HepG2 (cell line): Measurements from ENCODE around the gene CCDC88B. TPM values are rescaled to one million over a fixed set of nuclear protein-coding genes. Genes with fewer than 3 reads are reported as not detected.
A peak's percentile ranks its signal among the peaks of the same experiment; 100 is the strongest.

Experiments used
- ARID2 ChIP-seq: sonication (generic); formaldehyde crosslinking; IDR thresholded peaks from 2 replicates; pipeline ENCODE4 v1.8.1; 2022; ENCODE audit warnings: mild to moderate bottlenecking, missing genetic modification reagents, borderline replicate concordance
- GMEB1 ChIP-seq: sonication (generic); formaldehyde crosslinking; IDR thresholded peaks from 2 replicates; pipeline ENCODE4 v1.5.1; 2020; ENCODE audit warnings: missing genetic modification reagents, mild to moderate bottlenecking, borderline replicate concordance
- HMG20A ChIP-seq: IDR thresholded peaks from 2 replicates; pipeline ENCODE4 v1.6.1; 2016; ENCODE audit warnings: borderline replicate concordance
- HMGA1 ChIP-seq: sonication (generic); formaldehyde crosslinking; conservative IDR thresholded peaks from 2 replicates; pipeline ENCODE4 v1.4.0; 2020; ENCODE audit warnings: missing genetic modification reagents
- HMGXB4 ChIP-seq, 2 experiments: sonication (generic) in 1 of 2; formaldehyde crosslinking in 1 of 2; IDR thresholded peaks; 2 replicates each; pipeline versions ENCODE4 v1.4.0 to v1.6.1; 2018 to 2020; ENCODE audit warnings: missing genetic modification reagents in 2 of 2, borderline replicate concordance in 1 of 2, low read depth in 1 of 2, mild to moderate bottlenecking in 1 of 2, missing biosample characterization in 1 of 2
- HNRNPH1 ChIP-seq: fragments of 200-400 bp; formaldehyde crosslinking; optimal IDR thresholded peaks from 2 replicates; pipeline ENCODE3; 2017; ENCODE audit warnings: mild to moderate bottlenecking, low read depth, low read length
- IKZF5 ChIP-seq: IDR thresholded peaks from 2 replicates; pipeline ENCODE4 v1.6.1; 2018; ENCODE audit warnings: missing genetic modification reagents, mild to moderate bottlenecking, missing compliant biosample characterization
- JUN ChIP-seq: sonication (generic); formaldehyde crosslinking; IDR thresholded peaks from 2 replicates; pipeline ENCODE4 v1.4.0; 2020; ENCODE audit warnings: mild to moderate bottlenecking, missing genetic modification reagents
- PHF8 ChIP-seq: sonication (generic); formaldehyde crosslinking; IDR thresholded peaks from 2 replicates; pipeline ENCODE4 v1.5.0; 2020; ENCODE audit warnings: missing genetic modification reagents
- RELA ChIP-seq: sonication (generic); formaldehyde crosslinking; IDR thresholded peaks from 2 replicates; pipeline ENCODE4 v1.4.0; 2020; ENCODE audit warnings: missing genetic modification reagents
- SNAPC2 ChIP-seq: sonication (generic); formaldehyde crosslinking; IDR thresholded peaks from 2 replicates; pipeline ENCODE4 v1.8.1; 2022; ENCODE audit warnings: mild to moderate bottlenecking, missing genetic modification reagents
- TOPORS ChIP-seq: sonication (generic); formaldehyde crosslinking; IDR thresholded peaks from 2 replicates; pipeline ENCODE4 v1.8.0; 2023; ENCODE audit warnings: mild to moderate bottlenecking, missing genetic modification reagents
- ZNF607 ChIP-seq: sonication (generic); formaldehyde crosslinking; IDR thresholded peaks from 2 replicates; pipeline ENCODE4 v1.5.1; 2020; ENCODE audit warnings: missing genetic modification reagents, mild to moderate bottlenecking, borderline replicate concordance
- ZNF615 ChIP-seq: sonication (generic); formaldehyde crosslinking; IDR thresholded peaks from 2 replicates; pipeline ENCODE4 v1.5.0; 2020; ENCODE audit warnings: mild to moderate bottlenecking, missing genetic modification reagents, borderline replicate concordance
- ZNF674 ChIP-seq: sonication (generic); formaldehyde crosslinking; IDR thresholded peaks from 2 replicates; pipeline ENCODE4 v1.5.0; 2020; ENCODE audit warnings: low read depth, mild to moderate bottlenecking, missing genetic modification reagents
- ZNF703 ChIP-seq: sonication (generic); formaldehyde crosslinking; IDR thresholded peaks from 2 replicates; pipeline ENCODE4 v1.5.1; 2020; ENCODE audit warnings: missing genetic modification reagents, mild to moderate bottlenecking, moderate library complexity, borderline replicate concordance
- ZNF710 ChIP-seq: sonication (generic); formaldehyde crosslinking; IDR thresholded peaks from 2 replicates; pipeline ENCODE4 v1.5.0; 2020; ENCODE audit warnings: mild to moderate bottlenecking, missing genetic modification reagents, borderline replicate concordance
- ZNF788 ChIP-seq: sonication (generic); formaldehyde crosslinking; IDR thresholded peaks from 2 replicates; pipeline ENCODE4 v1.5.0; 2020; ENCODE audit warnings: mild to moderate bottlenecking, missing genetic modification reagents, borderline replicate concordance
- polyA plus RNA-seq, 8 experiments: library from polyadenylated mRNA; depleted of rRNA in 3 of 8; stranded (reverse) in 7 of 8; unstranded in 1 of 8; fragments of >200 nt; fragmentation: Illumina TruSeq in 4 of 8; extraction: Trizol in 4 of 8; gene quantifications; 2 replicates each; pipeline versions ENCODE4 v1.2.1 to v1.2.3, GENCODE V29; 2011 to 2016; ENCODE audit warnings: low read depth in 4 of 8, missing spikeins in 1 of 8, mixed read lengths in 1 of 8; ENCODE audit not compliant: insufficient read depth in 1 of 8
- total RNA-seq, 5 experiments: library from RNA; depleted of rRNA; stranded (reverse); fragments of >200 nt; fragmentation: Illumina TruSeq; extraction: Trizol; gene quantifications; 2 replicates each; pipeline ENCODE4 v1.2.3, GENCODE V29; 2016; ENCODE audit warnings: low read depth in 1 of 5
- TF ChIP-seq, protein P1 (sequence below): sonication (generic); formaldehyde crosslinking; IDR thresholded peaks from 2 replicates; pipeline ENCODE4 v1.4.0; 2020; ENCODE audit warnings: missing genetic modification reagents, borderline replicate concordance

CCDC88B gene
- total and polyA plus RNA-seq, 2 of the 13 experiments (the other 11 are each of a cell fraction or from before 2014, with no cell fraction given) = 3.6 to 4.8 TPM

DNA sequence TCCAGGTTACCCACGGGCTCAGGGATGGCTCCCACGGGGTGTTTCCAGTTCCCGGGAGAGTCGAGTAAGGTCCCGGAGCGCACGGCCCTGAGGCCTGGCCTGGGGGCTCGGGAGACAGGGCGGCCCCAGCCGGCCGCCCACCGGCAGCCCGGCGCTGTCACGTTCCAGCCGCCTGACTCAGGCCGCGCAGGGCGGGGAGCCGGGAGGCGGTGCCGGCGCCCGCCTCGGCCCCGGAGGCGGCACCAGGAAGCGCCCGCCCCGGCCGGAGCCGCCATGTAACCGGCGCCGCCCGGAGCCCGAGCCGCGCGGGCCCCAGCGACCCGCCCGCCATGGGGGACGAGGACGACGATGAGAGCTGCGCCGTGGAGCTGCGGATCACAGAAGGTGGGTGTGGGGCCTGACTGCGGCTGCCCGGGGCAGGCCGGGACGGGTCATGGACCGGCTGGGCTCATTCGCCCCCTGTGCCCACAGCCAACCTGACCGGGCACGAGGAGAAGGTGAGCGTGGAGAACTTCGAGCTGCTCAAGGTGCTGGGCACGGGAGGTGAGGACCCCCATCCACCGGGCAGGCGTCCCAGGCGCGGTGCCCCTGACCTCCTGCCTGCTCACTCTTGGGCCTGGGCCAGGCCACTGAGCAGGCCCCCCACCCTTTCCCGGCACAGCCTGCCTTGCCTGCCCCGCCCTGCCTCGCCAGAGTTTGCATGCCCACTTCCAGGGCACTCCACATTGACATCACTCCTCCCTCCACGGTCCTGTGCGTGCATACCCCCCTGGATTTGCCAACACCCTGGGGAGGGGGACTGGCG is 19.1 kb downstream of the CCDC88B start, which contains the start of gene RPS6KA4 (continued):
- TF ChIP-seq, protein P1, sequence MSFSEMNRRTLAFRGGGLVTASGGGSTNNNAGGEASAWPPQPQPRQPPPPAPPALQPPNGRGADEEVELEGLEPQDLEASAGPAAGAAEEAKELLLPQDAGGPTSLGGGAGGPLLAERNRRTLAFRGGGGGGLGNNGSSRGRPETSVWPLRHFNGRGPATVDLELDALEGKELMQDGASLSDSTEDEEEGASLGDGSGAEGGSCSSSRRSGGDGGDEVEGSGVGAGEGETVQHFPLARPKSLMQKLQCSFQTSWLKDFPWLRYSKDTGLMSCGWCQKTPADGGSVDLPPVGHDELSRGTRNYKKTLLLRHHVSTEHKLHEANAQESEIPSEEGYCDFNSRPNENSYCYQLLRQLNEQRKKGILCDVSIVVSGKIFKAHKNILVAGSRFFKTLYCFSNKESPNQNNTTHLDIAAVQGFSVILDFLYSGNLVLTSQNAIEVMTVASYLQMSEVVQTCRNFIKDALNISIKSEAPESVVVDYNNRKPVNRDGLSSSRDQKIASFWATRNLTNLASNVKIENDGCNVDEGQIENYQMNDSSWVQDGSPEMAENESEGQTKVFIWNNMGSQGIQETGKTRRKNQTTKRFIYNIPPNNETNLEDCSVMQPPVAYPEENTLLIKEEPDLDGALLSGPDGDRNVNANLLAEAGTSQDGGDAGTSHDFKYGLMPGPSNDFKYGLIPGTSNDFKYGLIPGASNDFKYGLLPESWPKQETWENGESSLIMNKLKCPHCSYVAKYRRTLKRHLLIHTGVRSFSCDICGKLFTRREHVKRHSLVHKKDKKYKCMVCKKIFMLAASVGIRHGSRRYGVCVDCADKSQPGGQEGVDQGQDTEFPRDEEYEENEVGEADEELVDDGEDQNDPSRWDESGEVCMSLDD (CRISPR knock-in tag) = no peak
- TF ChIP-seq TOPORS (CRISPR knock-in tag) (no peak), SNAPC2 (CRISPR knock-in tag) (0 out of 2 replicates have a peak, but pooled peaks have one; percentile 54), ZNF703 (CRISPR knock-in tag) (no peak), JUN (CRISPR knock-in tag) (no peak), HMGXB4 (CRISPR knock-in tag; IDR thresholded peaks at IDR 0.05; ENCODE audit: borderline replicate concordance in 1 of 2, low read depth in 1 of 2) (peak in 1 of 2 experiments; percentile 19; a peak in 1 of 4 replicates), ZNF607 (CRISPR knock-in tag) (no peak), HNRNPH1 (no peak), ZNF674 (CRISPR knock-in tag) (no peak), ZNF710 (CRISPR knock-in tag) (no peak), RELA (CRISPR knock-in tag) (no peak; the same call in 1 of the 2 replicates), ZNF615 (CRISPR knock-in tag) (no peak), PHF8 (CRISPR knock-in tag) (peak; percentile 82), IKZF5 (CRISPR knock-in tag) (no peak), ZNF788 (CRISPR knock-in tag) (no peak), HMGA1 (CRISPR knock-in tag) (no peak), ARID2 (CRISPR knock-in tag) (peak; percentile 66; the same call in 1 of the 2 replicates), GMEB1 (no peak), HMG20A (CRISPR knock-in tag) (no peak)
